ENCODE results near the gene HMOX1. TPM values are rescaled to one million over a fixed set of nuclear protein-coding genes. Genes with fewer than 3 reads are reported as not detected.
A peak's percentile ranks its signal among the peaks of the same experiment; 100 is the strongest.

Gene HMOX1
- total and polyA plus RNA-seq, 2 of the 13 experiments (the other 11 are each of a cell fraction or from before 2014, with no cell fraction given) = 53.6 to 67.4 TPM

GRCh38 chr22:35399678-35400500 is 19.0 kb downstream of the HMOX1 start, which contains the start of gene MCM5 (continued):
- TF ChIP-seq ARID4A (CRISPR knock-in tag; IDR thresholded peaks at IDR 0.05; ENCODE audit: borderline replicate concordance) (peak; percentile 91), KDM2A (CRISPR knock-in tag; IDR thresholded peaks at IDR 0.05; ENCODE audit: borderline replicate concordance, low read depth) (peak; percentile 57; the same call in 1 of the 2 replicates), DDIT3 (CRISPR knock-in tag; IDR thresholded peaks at IDR 0.05) (no peak), POLR2AphosphoS2 (IDR thresholded peaks at IDR 0.05; ENCODE audit: low read depth, low read length) (no peak), GRHL1 (CRISPR knock-in tag; conservative IDR thresholded peaks at IDR 0.05) (no peak), STAT6 (CRISPR knock-in tag; IDR thresholded peaks at IDR 0.05; ENCODE audit: borderline replicate concordance) (no peak), ZBTB34 (CRISPR knock-in tag; IDR thresholded peaks at IDR 0.05) (no peak), CBFB (CRISPR knock-in tag; IDR thresholded peaks at IDR 0.05) (0 out of 2 replicates have a peak, but pooled peaks have one; percentile 44), U2AF2 (IDR thresholded peaks at IDR 0.05; ENCODE audit: low read depth, low read length) (no peak), ZNF513 (CRISPR knock-in tag; conservative IDR thresholded peaks at IDR 0.05) (no peak)
